GM21447 (cell line): ENCODE data around the gene ABCB11.

Experiments used
- ATAC-seq: cut with Tn5 transposase; IDR thresholded peaks from one replicate; pipeline ENCODE4 v1.9.1; 2021; ENCODE audit not compliant: unreplicated experiment

Gene ABCB11

GRCh38 chr2:168981651-168982050 lies 49.5 kb downstream of the ABCB11 start:
- ATAC-seq: no peak

- no peak for ATAC-seq
Observed at GRCh38 chr2:168978461-168978861, 52.7 kb downstream of the ABCB11 start.

- ATAC-seq: no peak
Observed at GRCh38 chr2:168977608-168978007, 53.5 kb downstream of the ABCB11 start.

DNA sequence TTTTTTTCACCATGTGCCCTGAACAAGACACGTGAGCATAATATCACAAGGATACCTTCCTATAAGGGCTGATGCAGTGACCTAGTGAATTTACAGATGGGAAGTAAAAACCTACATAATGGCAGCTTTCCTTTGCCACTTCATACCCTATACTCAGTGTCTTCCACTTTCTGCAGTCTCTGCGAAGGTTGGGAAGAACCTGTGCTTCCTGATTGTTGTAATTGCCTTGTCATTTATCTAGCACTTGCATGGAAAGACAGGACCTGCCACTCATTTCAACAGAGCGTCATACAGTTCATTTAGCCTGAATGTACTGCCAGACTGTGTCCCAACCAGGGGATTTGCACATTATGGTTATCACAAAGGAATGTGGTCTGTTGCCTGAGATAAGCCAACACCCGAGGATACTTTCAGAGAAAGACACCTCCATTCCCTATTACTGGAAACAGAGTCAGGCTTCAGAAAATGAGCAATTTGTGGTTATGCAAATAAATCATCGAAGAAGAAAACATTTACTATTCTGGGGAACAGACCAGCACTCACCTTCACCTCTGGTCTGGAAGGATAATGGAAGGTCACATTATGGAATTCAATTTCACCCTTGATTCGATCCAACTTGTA lies 55.0 kb downstream of the ABCB11 start:
- no peak for ATAC-seq

- ATAC-seq: no peak
Observed at GRCh38 chr2:168974428-168974827, 56.7 kb downstream of the ABCB11 start.

DNA sequence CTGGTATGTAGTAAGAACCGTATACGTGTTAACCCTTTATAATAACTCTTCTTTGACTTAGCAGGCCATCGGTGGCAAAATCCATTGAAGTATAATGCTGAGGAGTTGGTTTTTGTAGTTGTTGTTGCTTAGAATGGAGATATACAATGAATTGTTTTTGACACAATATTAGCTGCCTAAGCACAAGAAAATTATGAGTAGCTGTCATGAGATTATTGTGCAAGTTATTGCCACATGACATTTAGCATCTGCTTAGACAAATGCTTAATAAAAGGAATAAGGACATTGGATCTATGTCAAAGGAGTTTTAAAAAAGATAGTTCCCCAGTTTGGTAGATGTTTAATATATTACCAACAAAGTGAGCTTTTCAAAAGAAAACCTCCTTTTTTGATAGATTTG lies 59.9 kb downstream of the ABCB11 start:
- no peak for ATAC-seq

- ATAC-seq: no peak
Observed at GRCh38 chr2:168970711-168971233, 60.4 kb downstream of the ABCB11 start.

GRCh38 chr2:168969865-168970264 lies 61.3 kb downstream of the ABCB11 start:
- no peak for ATAC-seq

GRCh38 chr2:168968342-168968741 lies 62.8 kb downstream of the ABCB11 start:
- ATAC-seq: no peak

DNA sequence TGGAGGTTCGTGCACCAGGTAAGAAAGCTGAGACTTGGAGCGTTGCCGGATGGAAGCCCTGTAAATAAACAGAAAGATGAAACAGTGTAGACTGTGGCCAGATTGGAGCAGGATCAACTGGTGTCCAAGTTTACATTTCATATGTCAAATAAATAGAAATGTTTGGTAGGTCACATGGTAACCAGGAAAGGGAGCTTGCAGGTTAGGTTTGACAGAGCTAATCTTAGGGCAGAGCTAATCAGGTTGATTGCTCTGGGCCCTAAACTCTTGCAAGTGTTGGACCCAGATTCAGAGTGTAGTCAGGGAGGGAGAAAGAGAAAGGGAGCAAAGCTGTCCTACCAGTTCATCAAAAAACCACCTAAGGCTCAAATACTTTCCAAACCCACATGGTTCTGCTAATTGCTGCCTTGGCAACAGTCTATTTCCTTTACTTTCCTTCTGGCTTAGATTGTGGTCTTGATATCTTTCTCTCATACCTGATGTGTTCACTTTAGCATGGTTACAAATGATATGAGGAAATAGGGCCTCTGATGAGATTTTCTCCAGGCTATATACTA lies 66.8 kb downstream of the ABCB11 start:
- ATAC-seq: no peak

DNA sequence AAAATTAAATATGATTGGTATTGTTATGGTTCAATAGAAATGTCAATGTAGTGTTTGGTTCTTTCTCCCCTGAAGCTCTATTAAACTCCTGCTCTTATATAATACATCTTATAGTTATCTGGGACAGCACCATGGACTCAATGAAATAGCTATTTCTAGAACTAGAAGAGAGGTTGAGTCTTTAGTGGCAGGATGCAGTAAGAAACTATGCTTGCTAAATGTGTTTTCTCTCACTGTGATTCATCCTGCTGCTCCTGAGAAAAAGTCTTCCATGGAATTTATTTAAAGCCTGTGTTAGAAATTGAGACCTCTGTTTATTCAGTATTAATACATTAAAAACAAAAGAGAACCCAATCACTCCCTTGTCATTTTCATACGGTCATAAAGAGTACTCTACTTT lies 68.5 kb downstream of the ABCB11 start:
- ATAC-seq: no peak

GRCh38 chr2:168961450-168962229 lies 69.5 kb downstream of the ABCB11 start:
- peak; percentile 95 for ATAC-seq

DNA sequence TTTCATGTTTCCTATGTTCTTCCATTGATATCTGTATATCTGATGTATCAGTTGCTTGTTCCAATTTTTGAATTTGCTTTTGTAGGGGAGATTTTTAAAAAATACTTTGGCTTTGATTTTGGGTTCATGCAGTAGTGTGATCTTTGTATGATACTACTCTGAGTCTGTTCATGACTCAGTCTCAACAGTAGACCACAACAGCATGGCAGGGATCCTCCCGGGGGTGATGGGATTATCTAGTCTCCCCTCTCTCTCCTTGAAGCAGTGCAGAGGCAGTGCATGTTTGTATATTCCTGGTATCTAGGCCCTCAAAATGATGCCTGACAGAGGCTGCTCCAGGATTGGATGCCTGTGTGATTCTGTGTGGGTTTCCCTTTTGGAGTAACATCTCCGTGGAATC lies 74.7 kb downstream of the ABCB11 start:
- ATAC-seq: no peak

DNA sequence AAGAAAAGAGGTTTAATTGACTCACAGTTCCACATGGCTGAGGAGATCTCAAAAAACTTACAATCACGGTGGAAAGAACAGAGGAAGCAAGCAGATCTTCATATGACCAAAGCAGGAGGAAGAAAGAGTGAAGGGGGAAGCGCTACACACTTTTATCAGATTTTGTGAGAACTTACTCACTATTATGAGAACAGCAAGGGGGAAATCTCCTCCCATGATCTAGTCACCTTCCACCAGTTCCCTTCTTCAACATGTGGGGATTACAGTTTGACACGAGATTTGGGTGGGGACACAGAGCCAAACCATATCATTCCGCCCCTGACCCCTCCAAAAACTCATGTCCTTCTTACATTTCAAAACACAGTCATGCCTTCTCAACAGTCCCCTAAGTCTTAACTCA lies 75.8 kb downstream of the ABCB11 start:
- no peak for ATAC-seq

DNA sequence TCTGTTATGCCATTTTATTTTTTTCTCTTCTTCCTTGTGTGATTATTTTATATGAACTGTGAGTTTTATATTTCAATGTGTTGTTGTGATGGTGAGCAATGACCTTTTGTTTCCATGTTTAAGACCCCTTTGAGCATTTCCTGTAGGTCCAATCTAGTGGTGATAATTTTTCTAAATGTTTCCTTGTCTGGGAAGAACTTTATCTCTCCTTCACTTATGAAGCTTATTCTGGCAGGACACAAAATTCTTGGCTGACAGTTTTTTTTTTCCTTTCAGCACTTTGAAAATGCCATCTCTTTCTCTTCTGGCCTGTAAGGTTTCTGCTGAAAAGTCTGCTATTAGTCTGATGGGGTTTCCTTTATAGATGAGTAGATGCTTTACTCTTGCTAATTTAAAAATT lies 76.9 kb downstream of the ABCB11 start:
- ATAC-seq: no peak

- ATAC-seq: no peak
Observed at GRCh38 chr2:168952424-168952823, 78.7 kb downstream of the ABCB11 start.

DNA sequence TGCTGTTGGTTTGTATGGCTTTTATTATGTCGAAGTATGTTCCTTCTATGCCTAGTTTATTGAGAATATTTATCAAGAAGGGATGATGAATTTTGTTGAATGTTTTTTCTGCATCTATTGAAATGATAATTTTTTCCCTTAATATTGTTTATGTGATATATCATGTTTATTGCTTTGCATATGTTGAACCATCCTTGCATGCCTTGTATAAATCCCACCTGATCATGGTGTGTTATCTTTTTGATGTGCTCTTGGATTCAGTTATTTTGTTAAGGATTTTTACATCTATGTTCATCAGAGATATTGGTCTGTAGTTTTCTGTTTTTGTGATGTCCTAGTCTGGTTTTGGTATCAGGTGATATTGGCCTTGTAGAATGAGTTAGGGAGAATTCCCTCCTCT lies 79.3 kb downstream of the ABCB11 start:
- no peak for ATAC-seq

GRCh38 chr2:168949324-168949723 lies 81.8 kb downstream of the ABCB11 start:
- ATAC-seq: no peak

DNA sequence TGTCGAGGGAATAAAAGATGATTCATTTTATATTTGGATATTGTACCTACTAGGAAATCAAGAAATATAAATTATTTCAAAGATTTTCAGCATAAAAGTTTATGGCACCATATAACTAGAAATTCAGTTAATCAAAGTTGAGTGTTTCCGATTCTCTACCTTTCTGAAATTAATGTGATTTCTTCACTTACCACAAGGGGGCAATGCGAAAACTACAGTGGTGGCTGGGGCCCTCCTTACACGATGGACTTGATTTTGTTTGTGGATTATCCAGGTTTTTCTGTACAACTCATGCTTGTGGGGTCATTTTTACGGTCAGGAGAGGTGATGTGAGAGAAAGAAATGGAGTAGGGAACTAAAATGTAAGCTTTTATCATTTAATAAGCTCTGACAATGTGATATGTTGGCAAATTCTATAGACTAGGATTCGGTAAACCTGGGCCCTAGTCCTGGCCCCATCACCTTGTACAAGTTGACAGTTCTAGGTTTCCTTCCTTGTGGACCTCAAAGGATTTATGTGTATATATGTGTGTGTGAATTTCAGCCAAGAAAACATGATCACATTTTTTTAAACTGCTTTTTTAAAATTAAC lies 82.4 kb downstream of the ABCB11 start:
- no peak for ATAC-seq

- ATAC-seq: no peak
Observed at GRCh38 chr2:168945508-168945907, 85.6 kb downstream of the ABCB11 start.

DNA sequence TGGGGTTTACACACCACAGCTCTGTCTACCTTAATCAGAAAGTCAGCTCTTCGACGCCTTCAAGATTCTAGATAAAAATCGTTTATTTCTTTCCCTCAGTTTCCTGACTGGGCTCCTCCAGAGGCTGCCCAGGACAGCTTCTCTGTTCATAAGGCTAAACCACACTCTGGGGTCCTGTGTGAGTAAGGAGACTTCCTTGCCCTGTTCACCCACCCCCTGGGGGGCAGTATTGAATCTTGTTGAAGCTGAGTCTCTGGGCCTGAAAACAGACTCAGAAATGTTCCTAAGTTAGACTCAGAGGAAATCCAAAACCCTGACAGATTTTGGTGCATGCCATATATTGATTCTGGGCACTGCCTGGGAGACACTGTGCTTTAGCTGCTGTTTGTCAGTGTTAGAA lies 87.1 kb downstream of the ABCB11 start:
- no peak for ATAC-seq

GRCh38 chr2:168941297-168941696 lies 89.8 kb downstream of the ABCB11 start:
- ATAC-seq: no peak
